GM19467 (cell line): ENCODE results near the gene SLFN13.
"Not testable (repeated sequence)": the region's sequence is repeated elsewhere in the genome, so short reads cannot be mapped to it uniquely, and the experiment has no call there.

Experiments used
- ATAC-seq: cut with Tn5 transposase; IDR thresholded peaks from one replicate; pipeline ENCODE4 v1.9.1; 2021; ENCODE audit warnings: mild to moderate bottlenecking, moderate library complexity; ENCODE audit not compliant: unreplicated experiment

SLFN13 gene

DNA sequence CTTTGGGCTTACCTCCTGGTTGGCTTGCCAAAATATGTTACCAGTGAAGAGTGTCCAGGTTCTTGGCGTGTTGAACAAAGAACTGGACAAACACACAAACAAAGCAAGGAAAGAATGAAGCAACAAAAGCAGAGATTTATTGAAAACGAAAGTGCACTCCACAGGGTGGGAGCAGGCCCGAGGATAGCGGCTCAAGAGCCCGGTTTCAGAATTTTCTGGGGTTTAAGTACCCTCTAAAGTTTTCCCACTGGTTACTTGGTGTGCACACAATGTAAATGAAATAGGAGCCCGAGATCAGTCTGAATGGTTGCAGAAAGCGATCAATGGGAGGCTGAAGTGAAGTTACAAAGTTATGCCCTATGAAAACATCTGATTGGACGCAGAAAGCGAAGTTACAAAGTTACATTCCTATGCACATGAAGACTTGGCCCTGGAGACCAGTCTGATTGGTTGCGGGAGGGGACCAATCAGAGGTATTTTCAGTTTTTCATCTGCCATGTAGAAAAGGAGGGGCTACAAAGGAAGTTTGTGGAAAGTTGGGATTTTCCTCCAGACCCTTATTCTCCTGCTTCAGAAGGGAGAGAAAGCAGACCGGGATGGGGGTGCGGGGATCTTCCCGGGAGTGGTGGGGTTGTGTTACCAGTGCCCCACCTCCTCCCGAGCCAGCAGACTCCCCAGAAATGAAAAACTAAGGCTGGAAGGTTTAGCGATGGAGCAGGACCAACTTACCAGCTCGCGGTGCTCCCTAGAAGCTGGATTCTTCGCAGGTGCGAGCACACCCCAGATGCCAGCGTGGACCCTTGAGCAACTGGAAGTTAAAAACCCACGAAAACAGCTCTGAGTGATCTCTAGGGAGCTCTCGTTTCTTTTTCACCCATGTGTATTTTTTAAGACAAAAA is 16.1 kb downstream of the SLFN13 start, which contains the start of gene SLFN12:
SLFN12 (minus strand) TSS at position 325 of the 899 bp plus-strand sequence. CDS start 9,472 bp downstream, outside the sequence.
- peak; percentile 73 for ATAC-seq

DNA sequence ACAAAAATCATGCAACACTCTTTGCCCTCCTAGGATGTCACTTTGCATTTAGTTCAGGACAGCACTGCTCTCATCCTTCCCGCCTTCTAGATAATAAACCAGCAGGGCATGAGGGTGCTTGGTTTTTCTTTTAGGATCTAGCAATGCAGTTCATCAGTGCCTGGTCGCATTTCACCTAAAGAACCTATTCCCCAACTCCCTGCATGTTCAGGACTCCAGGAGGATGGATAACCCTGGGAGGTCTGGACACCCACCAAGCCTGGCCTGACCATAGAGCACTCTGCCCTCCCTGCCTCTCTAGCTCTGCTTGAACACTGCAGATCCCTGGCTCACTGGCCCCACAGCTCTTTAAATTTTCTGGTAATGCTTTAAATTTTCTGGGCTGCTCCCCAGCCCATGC is 18.9 kb downstream of the SLFN13 start:
- no peak for ATAC-seq

DNA sequence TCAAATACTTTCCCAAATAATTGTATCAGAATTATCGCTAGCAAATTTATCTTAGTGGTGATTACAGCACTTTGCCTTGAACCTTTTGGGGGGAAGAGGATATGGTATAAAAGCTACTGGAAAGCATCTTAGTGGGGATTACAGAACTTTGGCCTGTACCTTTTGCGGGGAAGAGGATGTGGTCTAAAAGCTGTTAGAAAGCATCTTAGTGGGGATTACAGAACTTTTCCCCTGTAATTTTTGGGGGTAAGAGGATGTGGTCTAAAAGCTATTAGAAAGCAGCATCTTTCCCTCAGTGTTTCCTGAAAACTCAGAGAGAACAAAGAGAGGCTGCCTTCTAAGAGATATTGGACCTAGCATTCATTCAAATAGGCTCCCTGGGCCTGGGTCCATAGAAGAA is 20.3 kb downstream of the SLFN13 start:
- ATAC-seq = no peak

DNA sequence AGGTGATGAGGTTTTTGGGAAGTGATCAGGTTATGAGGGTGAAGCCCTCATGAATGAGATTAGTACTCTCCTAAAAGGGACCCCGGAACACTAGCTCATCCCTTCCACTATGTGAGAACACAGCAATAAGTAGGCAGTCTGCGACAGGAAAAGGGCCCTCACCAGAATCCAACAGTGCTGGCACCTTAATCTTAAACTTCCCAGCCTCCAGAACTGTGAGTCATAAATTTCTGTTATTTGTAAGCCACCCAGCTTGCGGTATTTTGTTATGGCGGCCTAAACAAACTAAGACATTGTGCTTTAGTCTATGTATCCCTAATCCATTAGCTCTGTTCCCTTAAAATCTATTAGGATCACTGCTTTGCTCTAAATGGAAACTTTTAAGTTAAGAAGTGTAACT is 24.8 kb downstream of the SLFN13 start:
- ATAC-seq = no peak

DNA sequence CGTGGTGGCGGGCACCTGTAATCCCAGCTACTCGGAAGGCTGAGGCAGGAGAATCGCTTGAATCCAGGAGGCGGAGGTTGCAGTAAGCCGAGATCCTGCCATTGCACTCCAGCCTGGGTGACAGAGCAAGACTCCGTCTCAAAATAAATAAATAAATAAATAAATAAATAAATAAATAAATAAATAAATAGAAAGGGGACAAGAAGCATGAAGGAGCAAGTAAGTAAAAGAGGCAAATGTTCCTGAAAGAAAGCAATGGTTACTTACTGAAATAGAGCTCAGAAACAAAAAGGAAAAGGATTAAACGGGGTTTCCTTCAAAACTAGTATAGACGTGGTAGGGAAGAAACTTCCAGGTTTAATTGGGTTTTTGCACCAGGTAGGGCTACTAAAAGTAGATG is 27.5 kb downstream of the SLFN13 start:
- not testable (repeated sequence) for ATAC-seq

DNA sequence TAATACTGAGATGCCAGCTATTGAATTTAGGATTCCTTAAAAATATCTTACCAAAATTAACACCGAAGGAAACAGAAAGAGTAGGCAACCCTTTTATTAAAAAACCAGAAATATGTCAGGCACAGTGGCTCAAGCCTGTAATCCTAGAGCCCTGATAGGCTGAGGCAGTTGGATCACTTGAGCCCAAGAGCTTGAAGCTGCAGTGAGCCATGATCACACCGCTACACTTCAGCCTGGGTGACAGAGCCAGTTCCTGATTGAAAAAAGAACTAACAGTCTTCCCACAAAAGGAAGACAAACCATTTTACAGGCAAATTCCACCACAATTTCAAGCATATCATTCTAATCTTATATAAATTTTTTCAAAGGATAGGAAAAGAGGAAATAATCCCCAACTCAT is 31.9 kb downstream of the SLFN13 start:
- ATAC-seq = no peak

DNA sequence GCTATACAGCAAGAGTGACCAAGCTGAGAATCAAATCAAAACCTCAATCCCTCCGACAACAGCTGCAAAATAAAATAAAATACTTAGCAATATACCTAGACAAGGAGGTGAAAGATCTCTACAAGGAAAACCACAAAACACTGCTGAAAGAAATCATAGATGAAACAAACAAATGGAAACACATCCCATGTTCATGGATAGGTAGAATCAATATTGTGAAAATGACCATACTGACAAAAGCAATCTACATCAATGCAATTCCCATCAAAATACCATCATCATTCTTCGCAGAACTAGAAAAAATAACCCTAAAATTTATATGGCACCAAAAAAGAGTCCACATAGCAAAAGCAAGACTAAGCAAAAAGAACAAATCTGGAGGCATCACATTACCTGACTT is 33.9 kb downstream of the SLFN13 start:
- not testable (repeated sequence) for ATAC-seq

DNA sequence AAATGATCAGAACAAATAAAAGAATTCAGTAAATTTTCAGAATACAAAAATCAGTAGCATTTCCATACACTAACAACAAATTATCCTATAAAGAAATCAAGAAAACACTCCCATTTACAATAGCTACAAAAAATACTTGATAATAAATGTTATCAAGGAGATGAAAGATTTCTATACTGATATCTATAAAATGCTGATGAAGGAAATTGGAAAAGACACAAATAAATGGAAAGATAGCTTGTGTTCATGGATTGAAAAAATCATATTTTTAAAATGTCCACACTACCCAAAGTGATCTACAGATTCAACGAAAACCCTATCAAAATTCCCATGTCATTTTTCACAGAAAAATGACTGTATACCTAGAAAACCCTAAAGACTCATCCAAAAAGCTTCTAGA is 34.3 kb downstream of the SLFN13 start:
- ATAC-seq = no peak

DNA sequence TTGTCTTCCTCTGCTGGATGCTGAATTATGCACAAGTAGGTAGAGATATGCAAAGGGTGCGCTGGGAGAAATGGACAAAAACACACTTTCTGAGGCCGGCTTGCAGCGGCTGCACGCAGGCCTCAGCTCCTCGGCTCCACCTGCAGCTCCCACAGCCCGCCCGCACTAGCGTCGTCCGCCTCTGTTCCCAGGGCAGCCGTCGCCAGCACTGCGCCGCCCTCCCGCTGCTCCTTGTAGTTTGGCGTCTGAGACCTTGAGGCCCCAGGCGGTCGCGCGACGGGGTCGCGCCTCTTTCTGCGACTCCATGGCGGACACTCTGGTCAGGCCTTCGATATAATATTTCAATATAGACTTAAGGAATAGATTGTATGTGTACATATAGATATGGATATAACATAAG is 41.0 kb downstream of the SLFN13 start:
- no peak for ATAC-seq

DNA sequence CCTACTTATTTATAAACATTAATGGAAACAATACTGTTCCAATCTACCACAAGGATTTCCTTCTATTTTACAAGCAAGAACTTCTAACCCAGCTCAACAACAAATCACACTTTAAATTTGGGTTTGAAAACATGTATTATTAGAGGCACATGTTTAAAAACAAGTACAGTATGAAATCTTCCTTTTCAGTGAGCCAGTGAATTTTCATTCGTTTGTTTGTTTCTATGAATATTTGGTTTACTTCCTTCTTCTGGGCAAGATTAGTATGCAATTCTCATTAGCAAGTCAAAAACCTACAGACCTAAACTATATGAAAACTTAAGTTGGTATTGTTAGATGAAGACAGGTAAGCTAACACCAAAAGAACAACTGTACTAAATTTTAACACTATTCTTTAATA is 42.0 kb downstream of the SLFN13 start:
- ATAC-seq = no peak

DNA sequence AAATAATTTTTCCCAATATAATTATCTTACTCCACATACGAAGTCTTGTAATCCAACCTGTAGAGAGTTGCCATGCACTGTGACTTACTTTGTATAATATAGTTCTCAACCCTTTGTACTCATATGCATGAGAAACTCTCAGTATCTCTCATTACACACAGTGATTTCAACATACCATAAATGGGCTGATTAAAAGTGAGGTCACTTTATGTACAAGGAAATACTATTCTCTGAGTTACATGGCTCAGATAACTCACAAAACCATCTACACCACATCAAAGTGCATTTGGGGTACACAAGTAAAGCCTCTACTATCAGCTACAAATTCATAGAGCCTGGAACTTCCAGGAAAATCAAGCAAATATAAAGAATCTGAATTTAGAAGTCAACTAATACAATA is 44.2 kb downstream of the SLFN13 start:
- ATAC-seq = no peak

DNA sequence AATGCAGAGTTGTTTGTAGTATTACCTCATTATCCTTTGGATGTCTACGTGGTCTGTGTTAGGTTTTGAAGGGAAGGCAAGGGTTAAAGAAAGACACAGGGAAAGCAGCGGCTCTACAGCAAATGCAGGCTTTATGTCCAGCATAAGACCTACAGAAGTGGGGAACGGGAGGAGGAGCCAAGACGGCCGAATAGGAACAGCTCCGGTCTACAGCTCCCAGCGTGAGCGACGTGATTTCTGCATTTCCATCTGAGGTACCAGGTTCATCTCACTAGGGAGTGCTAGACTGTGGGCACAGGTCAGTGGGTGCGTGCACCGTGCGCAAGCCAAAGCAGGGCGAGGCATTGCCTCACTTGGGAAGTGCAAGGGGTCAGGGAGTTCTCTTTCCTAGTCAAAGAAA is 54.8 kb downstream of the SLFN13 start:
- ATAC-seq = not testable (repeated sequence)

DNA sequence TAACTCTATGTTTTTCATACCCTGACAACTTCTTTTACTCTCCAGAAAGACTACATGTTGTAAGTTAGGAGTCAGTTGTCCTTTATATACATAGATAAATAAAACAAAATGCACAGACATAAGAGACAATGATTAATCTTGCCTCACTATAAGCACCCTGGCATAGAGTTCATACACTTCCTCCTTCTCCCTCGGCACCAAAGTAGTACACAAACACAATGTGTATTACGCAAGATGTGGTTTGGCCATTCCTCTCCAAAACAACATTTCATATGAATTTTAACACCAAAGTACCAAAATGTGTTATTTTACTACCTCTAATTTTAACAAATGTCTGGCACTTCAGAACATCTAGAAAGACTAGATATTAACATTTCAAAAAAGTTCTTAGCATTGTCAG is 57.9 kb downstream of the SLFN13 start:
- ATAC-seq = no peak

DNA sequence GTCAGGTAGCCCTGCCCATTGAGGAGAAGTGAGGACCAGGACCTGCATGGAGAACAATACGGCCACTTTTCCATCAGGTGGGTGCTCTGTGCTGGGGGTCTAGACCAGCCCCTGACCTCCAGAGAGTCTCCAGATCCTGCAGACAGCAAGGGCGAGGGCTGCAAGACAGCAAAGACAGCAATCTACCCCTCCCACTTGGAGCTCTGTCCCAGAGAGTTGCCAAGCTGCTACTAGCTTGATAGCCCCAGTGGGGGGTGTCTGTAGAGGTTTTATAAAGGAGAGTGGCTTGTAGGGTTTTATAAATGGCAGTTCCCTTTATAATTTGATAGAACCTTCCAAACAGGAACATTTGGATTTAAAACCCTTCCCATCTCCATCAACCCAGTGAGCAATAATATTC is 58.4 kb downstream of the SLFN13 start:
- ATAC-seq = no peak

DNA sequence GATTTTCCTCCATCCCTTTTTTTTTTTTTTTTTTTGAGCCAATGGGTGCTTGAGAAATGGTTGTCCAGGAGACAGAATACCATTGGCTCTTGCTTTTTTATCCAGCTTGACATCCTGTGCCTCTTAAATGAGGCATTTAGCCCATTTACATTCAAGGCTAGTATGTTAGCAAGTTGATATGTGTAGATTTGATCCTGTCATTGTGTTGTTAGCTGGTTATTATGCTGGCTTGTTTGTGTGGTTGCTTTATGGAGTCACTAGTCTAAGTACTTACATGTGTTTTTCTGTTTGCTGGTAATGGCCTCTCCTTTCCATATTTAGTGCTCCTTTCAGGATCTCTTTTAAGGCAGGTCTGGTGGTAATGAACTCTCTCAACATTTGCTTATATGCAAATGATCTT is 61.1 kb downstream of the SLFN13 start:
- no peak for ATAC-seq
